ENCODE data around the gene DOCK6. TPM values are rescaled to one million over a fixed set of nuclear protein-coding genes. Genes with fewer than 3 reads are reported as not detected.

DOCK6 gene
- total RNA-seq, 1 donor, result 21.2 TPM

Other genes with a start within 250 kb of the DOCK6 start
- gene LDLR, start 173.1 kb downstream of the DOCK6 start, total RNA-seq, result 392 and 421 TPM in 2 replicates
- gene SPC24, start 106.7 kb downstream of the DOCK6 start, total RNA-seq, result 39.7 and 44.5 TPM in 2 replicates
- 253 and 312 TPM in 2 replicates for gene KANK2, start 65.0 kb downstream of the DOCK6 start, total RNA-seq
- not detected in 2 replicates for gene ANGPTL8, start 22.9 kb downstream of the DOCK6 start, total RNA-seq
- not detected in 2 replicates for gene TSPAN16, start 33.6 kb upstream of the DOCK6 start, total RNA-seq
- 8.7 and 9.1 TPM in 2 replicates for gene RAB3D, start 77.1 kb upstream of the DOCK6 start, total RNA-seq
- gene TMEM205, start 83.7 kb upstream of the DOCK6 start, total RNA-seq, result 96.7 and 121 TPM in 2 replicates
- gene CCDC159, start 84.0 kb upstream of the DOCK6 start, total RNA-seq, result 6.0 and 6.4 TPM in 2 replicates
- 16.8 and 20.6 TPM in 2 replicates for gene PLPPR2, start 92.9 kb upstream of the DOCK6 start, total RNA-seq
- 0.86 and 1.3 TPM in 2 replicates for gene SWSAP1, start 112.1 kb upstream of the DOCK6 start, total RNA-seq
- gene EPOR, start 121.8 kb upstream of the DOCK6 start, total RNA-seq, result 5.6 and 6.8 TPM in 2 replicates
- gene RGL3, start 156.8 kb upstream of the DOCK6 start, total RNA-seq, result 0.32 and 1.3 TPM in 2 replicates
- under 0.01 and 0.43 TPM in 2 replicates for gene ODAD3, start 172.6 kb upstream of the DOCK6 start, total RNA-seq
- gene PRKCSH, start 173.1 kb upstream of the DOCK6 start, total RNA-seq, result 85.5 and 93.1 TPM in 2 replicates
- not detected in 2 replicates for gene ELAVL3, start 218.5 kb upstream of the DOCK6 start, total RNA-seq
- gene ZNF653, start 243.3 kb upstream of the DOCK6 start, total RNA-seq, result 3.9 and 4.7 TPM in 2 replicates

All from fibroblast of villous mesenchyme (primary cell).